ENCODE data around the gene CHST2. TPM values are rescaled to one million over a fixed set of nuclear protein-coding genes. Genes with fewer than 3 reads are reported as not detected.
"Not testable (repeated sequence)": the region's sequence is repeated elsewhere in the genome, so short reads cannot be mapped to it uniquely, and the experiment has no call there.

The CHST2 gene, protein sequence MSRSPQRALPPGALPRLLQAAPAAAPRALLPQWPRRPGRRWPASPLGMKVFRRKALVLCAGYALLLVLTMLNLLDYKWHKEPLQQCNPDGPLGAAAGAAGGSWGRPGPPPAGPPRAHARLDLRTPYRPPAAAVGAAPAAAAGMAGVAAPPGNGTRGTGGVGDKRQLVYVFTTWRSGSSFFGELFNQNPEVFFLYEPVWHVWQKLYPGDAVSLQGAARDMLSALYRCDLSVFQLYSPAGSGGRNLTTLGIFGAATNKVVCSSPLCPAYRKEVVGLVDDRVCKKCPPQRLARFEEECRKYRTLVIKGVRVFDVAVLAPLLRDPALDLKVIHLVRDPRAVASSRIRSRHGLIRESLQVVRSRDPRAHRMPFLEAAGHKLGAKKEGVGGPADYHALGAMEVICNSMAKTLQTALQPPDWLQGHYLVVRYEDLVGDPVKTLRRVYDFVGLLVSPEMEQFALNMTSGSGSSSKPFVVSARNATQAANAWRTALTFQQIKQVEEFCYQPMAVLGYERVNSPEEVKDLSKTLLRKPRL
- total RNA-seq: 1 to 10 TPM; 1.1 to 3.2 (median 1.5) TPM
- long read RNA-seq, donor 1, full-length matches to known transcripts: 12 of 15 reads
- long read RNA-seq, donor 1, partial matches to known transcripts: 0 of 15 reads
- long read RNA-seq, donor 1, other reads (novel, unspliced or antisense): 3 of 15 reads
- long read RNA-seq, donor 2: 0 reads

DNA sequence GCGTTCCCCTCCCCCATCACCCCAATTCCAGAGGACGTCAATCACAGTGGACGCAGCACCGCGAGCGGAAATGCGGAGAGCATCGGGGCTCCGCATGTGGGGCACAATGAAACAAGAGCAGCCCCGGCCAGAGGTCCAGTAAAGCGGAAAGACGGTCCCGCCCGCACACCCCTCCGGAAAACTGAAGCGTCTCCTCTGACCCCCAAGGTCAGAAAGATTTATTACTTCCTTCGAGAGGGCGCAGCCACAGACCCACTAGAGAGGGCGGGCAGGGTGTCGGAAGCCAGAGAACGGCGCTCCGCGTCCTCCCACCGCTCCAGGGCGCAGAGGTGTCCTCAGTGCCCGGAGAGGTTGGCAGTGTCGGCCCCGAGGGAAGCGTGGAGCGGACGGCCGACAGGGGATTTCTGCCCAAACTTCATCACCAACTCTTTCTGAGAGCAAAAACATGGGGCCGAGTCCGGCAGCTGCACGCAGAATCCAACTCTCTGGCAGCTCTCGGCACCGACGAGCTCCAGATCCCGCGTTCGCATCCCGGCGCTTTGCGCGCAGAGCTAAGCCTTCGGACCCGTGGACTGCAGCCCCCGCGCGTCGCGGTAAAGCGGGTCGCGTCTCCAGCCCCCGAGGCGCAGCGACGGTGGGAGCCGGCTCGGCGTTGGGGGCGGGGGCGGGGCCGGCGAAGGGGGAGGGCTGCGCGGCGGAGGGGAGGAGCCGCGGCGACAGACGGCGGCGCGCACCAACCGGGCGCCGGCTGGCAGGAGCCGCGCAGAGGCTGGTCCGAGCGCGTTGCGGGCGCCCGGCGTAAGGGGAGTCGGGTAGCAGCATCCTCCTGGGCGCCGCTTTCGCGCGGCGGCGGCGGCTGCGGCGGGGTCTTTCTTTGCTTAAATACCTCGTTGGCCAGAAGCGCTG is at the start of gene CHST2:
Gene CHST2, plus strand, starts transcription at position 763 of the 906 bp plus-strand sequence. CDS start 1,046 bp downstream, outside the sequence.
- no peaks in the 10 kb centered on the region for H3K9me3 ChIP-seq
- peak within 1 kb of the TSS; percentile 46 for H3K4me3 ChIP-seq
- H3K36me3 ChIP-seq (ENCODE audit: low read depth): no peaks in the 10 kb centered on the region
- peak; percentile 58 to 79 (median 76) for DNase-seq
- ATAC-seq: peak; percentile 93
- TF ChIP-seq, protein P1, sequence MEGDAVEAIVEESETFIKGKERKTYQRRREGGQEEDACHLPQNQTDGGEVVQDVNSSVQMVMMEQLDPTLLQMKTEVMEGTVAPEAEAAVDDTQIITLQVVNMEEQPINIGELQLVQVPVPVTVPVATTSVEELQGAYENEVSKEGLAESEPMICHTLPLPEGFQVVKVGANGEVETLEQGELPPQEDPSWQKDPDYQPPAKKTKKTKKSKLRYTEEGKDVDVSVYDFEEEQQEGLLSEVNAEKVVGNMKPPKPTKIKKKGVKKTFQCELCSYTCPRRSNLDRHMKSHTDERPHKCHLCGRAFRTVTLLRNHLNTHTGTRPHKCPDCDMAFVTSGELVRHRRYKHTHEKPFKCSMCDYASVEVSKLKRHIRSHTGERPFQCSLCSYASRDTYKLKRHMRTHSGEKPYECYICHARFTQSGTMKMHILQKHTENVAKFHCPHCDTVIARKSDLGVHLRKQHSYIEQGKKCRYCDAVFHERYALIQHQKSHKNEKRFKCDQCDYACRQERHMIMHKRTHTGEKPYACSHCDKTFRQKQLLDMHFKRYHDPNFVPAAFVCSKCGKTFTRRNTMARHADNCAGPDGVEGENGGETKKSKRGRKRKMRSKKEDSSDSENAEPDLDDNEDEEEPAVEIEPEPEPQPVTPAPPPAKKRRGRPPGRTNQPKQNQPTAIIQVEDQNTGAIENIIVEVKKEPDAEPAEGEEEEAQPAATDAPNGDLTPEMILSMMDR (IDR thresholded peaks at IDR 0.05): no peak
- intact Hi-C loops (cut with DNase I, micrococcal nuclease): no loop called here
- peaks cover 9% of the 10 kb centered on the region for H3K4me1 ChIP-seq (ENCODE audit: low read depth)

DNA sequence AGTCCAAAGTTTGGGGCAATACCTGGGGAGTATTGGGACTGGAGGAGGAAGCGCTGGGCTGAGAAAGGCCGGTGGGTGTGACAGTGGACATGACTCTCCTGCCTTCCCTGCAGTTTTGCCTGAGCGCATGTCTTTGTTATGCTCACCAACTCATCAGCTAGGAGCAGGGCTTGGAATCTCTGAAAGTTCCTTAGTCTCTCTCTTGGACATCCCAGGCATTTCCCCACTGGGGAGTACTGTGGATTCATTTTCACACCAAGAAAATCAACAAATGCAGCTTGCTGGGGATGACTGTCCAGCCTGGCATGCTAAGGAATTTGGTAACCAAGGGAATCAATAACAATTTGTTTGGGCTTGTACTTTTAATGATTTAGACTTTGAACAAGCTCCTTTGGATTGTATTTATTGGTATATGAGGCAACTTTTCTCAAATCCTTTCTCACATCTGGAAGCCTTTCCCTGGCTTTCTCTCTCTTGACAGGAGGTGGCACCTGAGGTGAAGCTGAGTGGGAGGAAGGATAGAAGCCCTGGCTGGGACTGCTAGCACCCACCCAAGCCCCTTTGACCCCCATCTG is 48.5 kb upstream of the CHST2 start:
- Histone ChIP-seq H3K4me3 (no peak overlapping the region), H3K4me1 (ENCODE audit: low read depth) (no peaks in the 10 kb centered on the region), H3K36me3 (ENCODE audit: low read depth) (no peaks in the 10 kb centered on the region), H3K9me3 (no peaks in the 10 kb centered on the region)
- peak in 1 of 3 donors; percentile 34 for DNase-seq
- intact Hi-C loops (cut with DNase I, micrococcal nuclease): no loop called here
- TF ChIP-seq, protein P1 (IDR thresholded peaks at IDR 0.05): no peak
- peak; percentile 86 for ATAC-seq

DNA sequence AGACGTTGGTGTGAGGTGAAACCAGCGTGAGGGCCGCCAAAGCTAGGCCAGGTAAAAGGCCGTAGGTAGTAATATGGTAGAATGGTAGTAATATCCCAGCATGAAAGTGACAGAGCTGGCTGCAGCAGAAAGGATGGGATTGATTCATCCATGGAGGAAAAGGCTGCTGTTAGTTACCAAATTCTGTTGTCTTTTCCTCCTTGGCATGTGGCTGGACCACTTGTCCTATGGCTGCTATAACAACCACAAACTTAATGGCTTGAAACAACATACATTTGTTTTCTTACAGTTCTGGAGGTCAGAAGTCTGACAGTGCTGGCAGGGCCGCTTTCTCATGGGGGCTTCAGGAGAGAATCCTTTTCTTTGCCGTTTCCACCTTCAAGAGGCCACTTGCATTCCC is 47.8 kb upstream of the CHST2 start:
- DNase-seq (no peak), ATAC-seq (no peak)
- H3K9me3 ChIP-seq: no peaks in the 10 kb centered on the region
- intact Hi-C loops (cut with DNase I, micrococcal nuclease): no loop called here
- H3K36me3 ChIP-seq (ENCODE audit: low read depth): no peaks in the 10 kb centered on the region
- H3K4me3 ChIP-seq: no peak overlapping the region
- TF ChIP-seq, protein P1 (IDR thresholded peaks at IDR 0.05): no peak
- H3K4me1 ChIP-seq (ENCODE audit: low read depth): no peaks in the 10 kb centered on the region

DNA sequence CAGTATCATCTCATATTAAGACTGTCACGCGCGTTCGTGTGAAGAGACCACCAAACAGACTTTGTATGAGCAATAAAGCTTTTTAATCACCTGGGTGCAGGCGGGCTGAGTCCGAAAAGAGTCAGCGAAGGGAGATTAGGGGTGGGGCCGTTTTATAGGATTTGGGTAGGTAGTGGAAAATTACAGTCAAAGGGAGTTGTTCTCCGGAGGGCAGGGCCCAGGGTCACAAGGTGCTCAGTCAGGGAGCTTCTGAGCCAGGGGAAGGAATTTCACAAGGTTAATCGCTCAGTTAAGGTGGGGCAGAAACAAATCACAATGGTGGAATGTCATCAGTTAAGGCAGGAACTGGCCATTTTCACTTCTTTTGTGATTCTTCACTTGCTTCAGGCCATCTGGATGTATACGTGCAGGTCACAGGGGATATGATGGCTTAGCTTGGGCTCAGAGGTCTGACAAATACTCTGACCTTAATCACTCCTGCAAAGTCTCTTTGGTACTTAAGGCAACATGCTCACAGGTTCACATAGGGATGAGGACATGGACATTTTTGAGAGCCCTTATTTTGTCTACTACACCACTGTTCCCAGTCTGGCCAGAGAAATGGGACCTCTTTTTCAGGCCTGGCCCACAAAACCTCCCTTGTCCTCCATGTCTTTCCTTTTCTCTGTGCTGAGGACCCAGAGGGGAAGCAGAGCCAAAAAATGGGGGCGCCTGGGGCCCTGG is 47.1 kb upstream of the CHST2 start:
- H3K4me3 ChIP-seq; H3K9me3 ChIP-seq; H3K4me1 ChIP-seq (ENCODE audit: low read depth); intact Hi-C loops (cut with DNase I, micrococcal nuclease); H3K36me3 ChIP-seq (ENCODE audit: low read depth): not testable (repeated sequence)
- ATAC-seq: peak; percentile 53
- DNase-seq: peak in 2 of 3 donors; percentile 38 to 49

DNA sequence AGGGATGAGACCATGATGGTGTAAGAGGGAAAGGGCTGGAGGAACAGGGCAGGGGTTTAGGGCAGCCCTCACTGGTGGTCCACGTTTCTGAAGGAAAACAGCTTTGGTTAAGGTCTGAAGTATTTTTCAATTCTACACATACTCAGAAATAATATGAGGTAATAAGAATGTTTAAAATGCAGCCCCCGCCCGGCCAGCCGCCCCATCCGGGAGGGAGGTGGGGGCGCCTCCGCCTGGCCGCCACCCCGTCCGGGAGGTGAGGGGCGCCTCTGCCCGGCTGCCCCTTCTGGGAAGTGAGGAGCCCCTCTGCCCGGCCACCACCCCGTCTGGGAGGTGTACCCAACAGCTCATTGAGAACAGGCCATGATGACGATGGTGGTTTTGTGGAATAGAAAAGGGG is 46.0 kb upstream of the CHST2 start:
- ATAC-seq; H3K9me3 ChIP-seq; H3K4me3 ChIP-seq; intact Hi-C loops (cut with DNase I, micrococcal nuclease); H3K36me3 ChIP-seq (ENCODE audit: low read depth); H3K4me1 ChIP-seq (ENCODE audit: low read depth); DNase-seq: not testable (repeated sequence)

DNA sequence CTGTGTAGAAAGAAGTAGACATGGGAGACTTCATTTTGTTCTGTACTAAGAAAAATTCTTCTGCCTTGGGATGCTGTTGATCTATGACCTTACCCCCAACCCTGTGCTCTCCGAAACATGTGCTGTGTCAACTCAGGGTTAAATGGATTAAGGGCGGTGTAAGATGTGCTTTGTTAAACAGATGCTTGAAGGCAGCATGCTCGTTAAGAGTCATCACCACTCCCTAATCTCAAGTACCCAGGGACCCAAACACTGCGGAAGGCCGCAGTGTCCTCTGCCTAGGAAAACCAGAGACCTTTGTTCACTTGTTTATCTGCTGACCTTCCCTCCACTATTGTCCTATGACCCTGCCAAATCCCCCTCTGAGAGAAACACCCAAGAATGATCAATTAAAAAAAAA is 45.6 kb upstream of the CHST2 start:
- DNase-seq; H3K4me1 ChIP-seq (ENCODE audit: low read depth); H3K36me3 ChIP-seq (ENCODE audit: low read depth); ATAC-seq; H3K9me3 ChIP-seq; intact Hi-C loops (cut with DNase I, micrococcal nuclease); H3K4me3 ChIP-seq: not testable (repeated sequence)
